ENCODE data around the gene S100B. TPM values are rescaled to one million over a fixed set of nuclear protein-coding genes. Genes with fewer than 3 reads are reported as not detected.

S100B gene
- total RNA-seq, 4 donors from 2014 or later = 1.8 to 9.1 (median 3.4) TPM; not detected in 1

DNA sequence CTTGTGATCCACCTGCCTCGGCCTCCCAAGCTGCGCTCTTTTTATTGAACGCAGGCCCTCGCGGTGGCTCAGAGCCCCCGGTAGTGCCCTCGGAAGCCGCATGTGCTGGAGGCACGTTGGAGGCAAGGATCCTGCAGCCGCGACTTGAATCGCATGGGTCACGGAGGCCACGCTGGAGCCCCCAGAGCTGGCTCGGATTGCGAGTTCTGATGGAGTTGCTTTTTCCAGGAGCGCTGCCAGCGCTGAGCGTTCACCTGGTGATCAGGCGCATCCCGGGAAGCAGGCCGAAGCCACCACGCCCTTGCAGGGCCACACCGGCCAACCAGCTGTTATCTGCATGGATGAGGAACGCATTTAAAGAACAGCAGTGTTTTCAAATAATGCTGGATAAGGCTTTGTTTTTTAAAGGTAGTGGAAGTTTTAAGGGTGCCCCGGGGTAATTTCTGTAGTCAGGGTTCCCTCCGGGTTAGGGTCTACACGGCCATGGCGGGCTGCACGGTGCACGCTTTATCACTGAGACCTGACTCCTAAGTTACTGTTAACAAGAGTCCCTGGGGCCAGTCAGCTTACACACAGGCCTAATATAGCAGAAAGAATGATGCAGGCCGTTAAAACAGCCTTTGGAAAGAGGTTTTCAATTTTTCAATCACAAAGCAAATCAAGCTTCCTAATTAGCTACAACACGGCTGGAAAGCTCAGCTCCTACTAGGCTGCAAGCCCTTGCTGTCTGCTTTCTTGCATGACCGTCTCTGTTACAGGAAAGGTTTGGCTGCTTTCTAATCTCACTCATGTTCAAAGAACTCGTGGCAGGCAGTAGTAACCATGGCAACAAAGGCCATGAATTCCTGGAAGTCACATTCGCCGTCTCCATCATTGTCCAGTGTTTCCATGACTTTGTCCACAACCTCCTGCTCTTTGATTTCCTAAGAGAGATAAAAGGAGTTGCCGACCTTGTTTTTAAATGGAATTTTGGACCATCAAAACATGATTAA, 6.0 kb downstream of the S100B start:
- no peaks in the 10 kb centered on the region for H3K36me3 ChIP-seq
- H3K27ac ChIP-seq = peak overlapping the region in 1 of 4 donors; percentile 14
- DNase-seq = no peak
- no peaks in the 10 kb centered on the region for H3K27me3 ChIP-seq
- peaks cover 0 to 8% (median 0%) of the 10 kb centered on the region in 4 donors for H3K9me3 ChIP-seq
- TF ChIP-seq POLR2A (IDR thresholded peaks at IDR 0.05) = no peak
- TF ChIP-seq, protein P1, sequence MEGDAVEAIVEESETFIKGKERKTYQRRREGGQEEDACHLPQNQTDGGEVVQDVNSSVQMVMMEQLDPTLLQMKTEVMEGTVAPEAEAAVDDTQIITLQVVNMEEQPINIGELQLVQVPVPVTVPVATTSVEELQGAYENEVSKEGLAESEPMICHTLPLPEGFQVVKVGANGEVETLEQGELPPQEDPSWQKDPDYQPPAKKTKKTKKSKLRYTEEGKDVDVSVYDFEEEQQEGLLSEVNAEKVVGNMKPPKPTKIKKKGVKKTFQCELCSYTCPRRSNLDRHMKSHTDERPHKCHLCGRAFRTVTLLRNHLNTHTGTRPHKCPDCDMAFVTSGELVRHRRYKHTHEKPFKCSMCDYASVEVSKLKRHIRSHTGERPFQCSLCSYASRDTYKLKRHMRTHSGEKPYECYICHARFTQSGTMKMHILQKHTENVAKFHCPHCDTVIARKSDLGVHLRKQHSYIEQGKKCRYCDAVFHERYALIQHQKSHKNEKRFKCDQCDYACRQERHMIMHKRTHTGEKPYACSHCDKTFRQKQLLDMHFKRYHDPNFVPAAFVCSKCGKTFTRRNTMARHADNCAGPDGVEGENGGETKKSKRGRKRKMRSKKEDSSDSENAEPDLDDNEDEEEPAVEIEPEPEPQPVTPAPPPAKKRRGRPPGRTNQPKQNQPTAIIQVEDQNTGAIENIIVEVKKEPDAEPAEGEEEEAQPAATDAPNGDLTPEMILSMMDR (IDR thresholded peaks at IDR 0.05) = no peak
- H3K4me3 ChIP-seq = no peak overlapping the region
- no peaks in the 10 kb centered on the region for H3K4me1 ChIP-seq

DNA sequence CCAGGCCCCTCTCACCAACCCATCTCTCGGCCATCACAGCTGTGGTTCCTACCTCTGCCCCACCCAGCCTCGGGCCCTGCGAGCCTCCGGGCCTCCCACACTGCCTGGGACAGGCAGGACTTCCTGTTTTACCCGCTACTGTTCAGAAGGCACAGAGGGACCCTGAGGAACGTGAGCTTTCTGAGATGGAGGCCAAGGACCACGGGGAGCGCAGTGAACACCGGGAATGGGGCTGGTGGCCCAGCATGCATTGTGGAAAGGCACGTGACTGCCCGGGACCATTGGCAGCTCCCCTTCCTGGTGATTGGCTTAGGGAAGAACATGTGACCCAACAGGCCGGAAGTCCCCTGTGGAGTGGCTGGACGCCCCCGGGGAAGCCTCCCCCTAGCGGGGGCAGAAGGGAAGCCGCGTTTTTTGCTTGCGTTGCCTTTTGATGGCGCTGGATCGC, 7.0 kb downstream of the S100B start:
- no peaks in the 10 kb centered on the region for H3K27me3 ChIP-seq

DNA sequence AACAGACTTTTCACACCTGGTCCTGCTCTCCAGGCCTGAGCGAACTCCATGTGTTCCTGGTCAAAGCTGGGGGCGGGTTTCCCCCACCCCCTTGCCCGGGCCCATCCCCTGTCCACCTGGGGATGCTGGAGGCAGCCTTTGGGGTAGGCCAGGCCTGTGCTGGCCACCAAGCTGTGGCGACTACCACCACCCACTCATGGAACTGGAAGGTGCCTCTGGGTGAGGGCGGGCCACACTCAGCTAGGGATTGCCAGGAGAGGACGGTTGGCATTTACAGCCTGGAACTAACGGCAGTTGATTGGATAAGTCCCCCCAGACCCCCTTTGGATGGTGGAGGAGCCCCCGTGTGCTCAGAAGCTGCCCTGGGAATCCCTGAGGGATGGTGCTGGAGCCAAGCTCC, 7.9 kb downstream of the S100B start:
- Histone ChIP-seq H3K4me1 (no peaks in the 10 kb centered on the region), H3K27ac (no peak overlapping the region), H3K9me3 (peaks cover 0 to 16% (median 0%) of the 10 kb centered on the region in 4 donors), H3K4me3 (no peak overlapping the region), H3K36me3 (no peaks in the 10 kb centered on the region), H3K27me3 (no peaks in the 10 kb centered on the region)
- DNase-seq = no peak
- TF ChIP-seq, protein P1 (IDR thresholded peaks at IDR 0.05) = no peak
- TF ChIP-seq POLR2A (IDR thresholded peaks at IDR 0.05) = no peak

More for the DNA sequence above, 7.0 kb downstream of the S100B start:
- no peak overlapping the region for H3K4me3 ChIP-seq
- H3K27ac ChIP-seq = no peak overlapping the region
- TF ChIP-seq POLR2A (IDR thresholded peaks at IDR 0.05) = no peak
- no peak for DNase-seq
- H3K4me1 ChIP-seq = no peaks in the 10 kb centered on the region
- no peaks in the 10 kb centered on the region for H3K36me3 ChIP-seq
- H3K9me3 ChIP-seq = peaks cover 0 to 16% (median 0%) of the 10 kb centered on the region in 4 donors

DNA sequence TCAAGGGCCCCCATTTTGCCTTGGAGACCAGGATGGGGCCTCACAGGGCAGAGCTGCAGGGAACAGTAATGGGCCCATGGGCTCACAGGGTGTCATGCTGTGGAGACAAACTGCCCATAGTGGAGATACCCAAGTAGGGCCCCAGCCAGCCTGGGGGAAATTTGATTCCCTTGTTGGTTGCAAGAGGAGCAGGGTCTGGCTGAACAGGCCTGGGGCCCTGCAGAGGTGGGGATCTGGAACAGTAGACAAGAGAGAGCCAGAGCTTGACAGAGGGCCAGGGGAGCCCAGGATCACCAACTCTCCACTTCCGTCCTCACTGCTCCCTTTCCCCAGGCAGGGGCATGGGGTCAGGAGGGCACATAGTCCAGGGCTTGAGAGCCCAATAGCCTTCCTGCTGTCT, 8.7 kb downstream of the S100B start:
- H3K4me3 ChIP-seq = no peak overlapping the region
- H3K27me3 ChIP-seq = no peaks in the 10 kb centered on the region
- no peaks in the 10 kb centered on the region for H3K36me3 ChIP-seq
- TF ChIP-seq POLR2A (IDR thresholded peaks at IDR 0.05) = no peak
- TF ChIP-seq, protein P1 (IDR thresholded peaks at IDR 0.05) = no peak
- DNase-seq = no peak
- H3K4me1 ChIP-seq = no peaks in the 10 kb centered on the region
- H3K27ac ChIP-seq = no peak overlapping the region
- peaks cover 0 to 16% (median 0%) of the 10 kb centered on the region in 4 donors for H3K9me3 ChIP-seq

DNA sequence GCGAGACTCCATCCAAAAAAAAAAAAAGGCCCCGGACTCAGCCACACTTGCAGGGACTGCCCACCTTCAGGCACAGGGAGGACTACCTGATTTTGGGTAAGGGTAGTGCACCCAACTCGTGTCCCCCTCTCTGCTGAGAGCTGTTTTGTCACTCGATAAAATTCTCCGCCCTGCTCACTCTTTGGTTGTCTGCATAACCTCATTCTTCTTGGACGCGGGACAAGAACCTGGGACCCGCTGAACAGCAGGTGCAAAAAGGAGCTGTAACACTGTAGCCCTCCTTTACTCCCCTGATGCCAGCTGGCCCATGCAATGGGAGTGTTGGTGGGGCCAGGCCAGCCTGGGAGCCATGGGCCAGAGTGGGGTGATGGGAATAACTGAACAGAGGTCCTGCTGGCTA, 10.6 kb downstream of the S100B start:
- no peaks in the 10 kb centered on the region for H3K4me1 ChIP-seq
- H3K4me3 ChIP-seq = no peak overlapping the region
- no peaks in the 10 kb centered on the region for H3K36me3 ChIP-seq
- no peak overlapping the region for H3K27ac ChIP-seq
- no peaks in the 10 kb centered on the region for H3K27me3 ChIP-seq
- H3K9me3 ChIP-seq = peaks cover 0 to 16% (median 0%) of the 10 kb centered on the region in 4 donors
- DNase-seq = no peak
- no peak for TF ChIP-seq POLR2A (IDR thresholded peaks at IDR 0.05)
- TF ChIP-seq, protein P1 (IDR thresholded peaks at IDR 0.05) = no peak

All from Peyer's patch (tissue), 4 donors.